ENCODE results near the gene SRGAP3.

Gene SRGAP3

GRCh38 chr3:9178697-9179096 lies 70.7 kb downstream of the SRGAP3 start:
- Histone ChIP-seq H3K4me1 (ENCODE audit: control insufficient read depth, insufficient read depth, low read length) (peaks cover 9% of the 10 kb centered on the region), H3K9me3 (ENCODE audit: control insufficient read depth, low read length) (no peaks in the 10 kb centered on the region), H3K36me3 (ENCODE audit: control insufficient read depth, insufficient read depth, low read length) (no peaks in the 10 kb centered on the region), H3K27me3 (ENCODE audit: control insufficient read depth, insufficient read depth, low read length) (no peaks in the 10 kb centered on the region), H3K4me3 (ENCODE audit: low read length) (no peak overlapping the region), H3K9ac (ENCODE audit: low read length) (no peak overlapping the region)

DNA sequence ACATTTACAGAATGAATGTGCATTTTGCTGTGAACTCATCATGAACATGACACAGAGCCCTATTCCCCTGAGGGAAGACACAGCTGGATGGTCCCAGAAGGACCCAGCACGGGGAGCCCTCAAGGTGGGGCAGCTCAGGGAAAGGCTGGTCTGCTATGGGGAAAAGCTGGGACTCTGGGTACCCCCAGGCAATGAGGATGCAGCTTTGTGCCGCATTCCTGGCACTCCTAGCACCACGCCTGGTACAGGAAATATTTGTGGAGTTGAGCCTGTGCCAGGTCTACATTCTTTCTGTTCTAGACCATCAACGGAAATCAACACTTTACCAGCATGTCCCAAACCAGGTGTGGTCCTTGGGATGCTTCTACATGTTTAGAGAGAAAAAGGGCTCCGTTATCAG lies 74.0 kb downstream of the SRGAP3 start:
- Histone ChIP-seq H3K9me3 (ENCODE audit: control insufficient read depth, low read length) (no peaks in the 10 kb centered on the region), H3K27me3 (ENCODE audit: control insufficient read depth, insufficient read depth, low read length) (no peaks in the 10 kb centered on the region), H3K9ac (ENCODE audit: low read length) (no peak overlapping the region), H3K36me3 (ENCODE audit: control insufficient read depth, insufficient read depth, low read length) (no peaks in the 10 kb centered on the region), H3K4me3 (ENCODE audit: low read length) (no peak overlapping the region), H3K4me1 (ENCODE audit: control insufficient read depth, insufficient read depth, low read length) (peaks cover 20% of the 10 kb centered on the region)

GRCh38 chr3:9173445-9173844 lies 76.0 kb downstream of the SRGAP3 start:
- Histone ChIP-seq H3K27me3 (ENCODE audit: control insufficient read depth, insufficient read depth, low read length) (no peaks in the 10 kb centered on the region), H3K9me3 (ENCODE audit: control insufficient read depth, low read length) (no peaks in the 10 kb centered on the region), H3K36me3 (ENCODE audit: control insufficient read depth, insufficient read depth, low read length) (no peaks in the 10 kb centered on the region), H3K4me1 (ENCODE audit: control insufficient read depth, insufficient read depth, low read length) (peaks cover 20% of the 10 kb centered on the region), H3K4me3 (ENCODE audit: low read length) (no peak overlapping the region), H3K9ac (ENCODE audit: low read length) (no peak overlapping the region)

DNA sequence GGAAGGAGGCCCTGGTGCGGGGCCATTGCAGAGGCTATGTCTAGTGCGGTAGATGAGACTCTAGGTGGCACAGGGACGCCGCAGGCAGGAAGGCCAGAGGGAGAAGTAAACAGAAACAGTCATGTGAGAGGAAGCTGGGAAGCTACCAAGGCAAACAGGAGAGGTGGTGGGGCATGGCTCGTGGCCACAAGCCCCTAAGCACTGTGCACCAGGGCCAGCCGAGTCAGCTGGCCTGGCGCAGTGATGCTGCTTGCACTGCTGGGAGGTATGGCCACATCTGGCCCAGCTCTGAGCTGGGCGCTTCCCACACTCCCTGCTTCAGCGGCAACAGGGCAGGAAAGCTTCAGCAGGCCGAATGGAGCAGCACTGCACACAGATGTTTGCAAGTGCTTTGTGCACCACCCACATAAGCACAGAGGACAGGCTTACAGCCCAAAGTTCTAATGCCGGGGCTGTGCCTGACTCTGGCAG lies 76.6 kb downstream of the SRGAP3 start:
- no peaks in the 10 kb centered on the region for H3K27me3 ChIP-seq (ENCODE audit: control insufficient read depth, insufficient read depth, low read length)
- H3K9ac ChIP-seq (ENCODE audit: low read length): no peak overlapping the region
- peaks cover 20% of the 10 kb centered on the region for H3K4me1 ChIP-seq (ENCODE audit: control insufficient read depth, insufficient read depth, low read length)
- H3K9me3 ChIP-seq (ENCODE audit: control insufficient read depth, low read length): no peaks in the 10 kb centered on the region
- no peak overlapping the region for H3K4me3 ChIP-seq (ENCODE audit: low read length)
- no peaks in the 10 kb centered on the region for H3K36me3 ChIP-seq (ENCODE audit: control insufficient read depth, insufficient read depth, low read length)

- Histone ChIP-seq H3K9me3 (ENCODE audit: control insufficient read depth, low read length) (no peaks in the 10 kb centered on the region), H3K4me3 (ENCODE audit: low read length) (no peak overlapping the region), H3K4me1 (ENCODE audit: control insufficient read depth, insufficient read depth, low read length) (peaks cover 20% of the 10 kb centered on the region), H3K27me3 (ENCODE audit: control insufficient read depth, insufficient read depth, low read length) (no peaks in the 10 kb centered on the region), H3K9ac (ENCODE audit: low read length) (no peak overlapping the region), H3K36me3 (ENCODE audit: control insufficient read depth, insufficient read depth, low read length) (no peaks in the 10 kb centered on the region)
Measured at GRCh38 chr3:9170851-9171160, 78.6 kb downstream of the SRGAP3 start.

DNA sequence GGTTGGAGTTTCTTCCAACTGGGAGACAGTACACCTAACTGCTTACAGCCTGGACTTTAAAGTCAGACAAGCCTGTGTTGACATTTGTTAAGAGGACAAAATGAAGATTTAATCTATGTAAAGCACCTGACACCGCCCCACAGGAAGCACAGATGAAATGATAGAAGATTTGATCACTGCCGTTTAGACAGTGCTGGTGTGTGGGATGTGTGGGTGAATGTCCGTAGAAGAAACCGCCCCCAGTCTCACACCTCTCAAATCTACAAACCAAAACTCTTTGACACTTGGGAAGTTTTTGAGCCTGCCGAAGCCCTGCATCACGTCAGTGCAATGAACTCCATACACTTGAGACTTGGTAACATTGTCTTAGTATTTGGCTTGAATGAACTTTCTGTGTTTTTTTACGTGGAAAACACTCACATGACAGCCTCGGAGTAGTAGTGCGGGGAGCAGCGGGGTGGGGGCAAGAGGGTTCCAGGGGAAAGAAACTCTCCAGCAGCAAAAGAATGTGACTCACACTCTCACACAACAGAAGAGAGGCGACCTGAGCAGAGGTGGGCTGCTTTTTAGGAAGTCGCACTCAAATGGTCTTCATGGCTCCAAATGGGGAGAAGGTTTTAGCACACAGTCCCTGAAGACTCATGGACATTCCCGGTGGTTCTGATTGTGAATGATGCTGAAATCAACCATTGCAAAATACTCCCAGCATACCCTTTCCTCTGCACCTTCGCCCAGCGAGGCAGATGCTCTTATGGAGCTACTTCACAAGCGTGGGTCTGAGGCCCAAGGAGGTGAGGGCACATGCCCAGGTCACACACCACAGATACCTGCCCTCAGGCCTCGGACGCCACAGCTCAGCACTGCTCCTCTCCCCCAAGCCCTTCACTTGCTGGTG lies 79.2 kb downstream of the SRGAP3 start:
- Histone ChIP-seq H3K4me1 (ENCODE audit: control insufficient read depth, insufficient read depth, low read length) (peaks cover 15% of the 10 kb centered on the region), H3K4me3 (ENCODE audit: low read length) (no peak overlapping the region), H3K9me3 (ENCODE audit: control insufficient read depth, low read length) (no peaks in the 10 kb centered on the region), H3K9ac (ENCODE audit: low read length) (no peak overlapping the region), H3K36me3 (ENCODE audit: control insufficient read depth, insufficient read depth, low read length) (no peaks in the 10 kb centered on the region), H3K27me3 (ENCODE audit: control insufficient read depth, insufficient read depth, low read length) (no peaks in the 10 kb centered on the region)

GRCh38 chr3:9169326-9169725 lies 80.1 kb downstream of the SRGAP3 start:
- H3K9ac ChIP-seq (ENCODE audit: low read length): no peak overlapping the region
- H3K4me1 ChIP-seq (ENCODE audit: control insufficient read depth, insufficient read depth, low read length): peaks cover 11% of the 10 kb centered on the region
- H3K4me3 ChIP-seq (ENCODE audit: low read length): no peak overlapping the region
- H3K36me3 ChIP-seq (ENCODE audit: control insufficient read depth, insufficient read depth, low read length): no peaks in the 10 kb centered on the region
- no peaks in the 10 kb centered on the region for H3K27me3 ChIP-seq (ENCODE audit: control insufficient read depth, insufficient read depth, low read length)
- no peaks in the 10 kb centered on the region for H3K9me3 ChIP-seq (ENCODE audit: control insufficient read depth, low read length)

DNA sequence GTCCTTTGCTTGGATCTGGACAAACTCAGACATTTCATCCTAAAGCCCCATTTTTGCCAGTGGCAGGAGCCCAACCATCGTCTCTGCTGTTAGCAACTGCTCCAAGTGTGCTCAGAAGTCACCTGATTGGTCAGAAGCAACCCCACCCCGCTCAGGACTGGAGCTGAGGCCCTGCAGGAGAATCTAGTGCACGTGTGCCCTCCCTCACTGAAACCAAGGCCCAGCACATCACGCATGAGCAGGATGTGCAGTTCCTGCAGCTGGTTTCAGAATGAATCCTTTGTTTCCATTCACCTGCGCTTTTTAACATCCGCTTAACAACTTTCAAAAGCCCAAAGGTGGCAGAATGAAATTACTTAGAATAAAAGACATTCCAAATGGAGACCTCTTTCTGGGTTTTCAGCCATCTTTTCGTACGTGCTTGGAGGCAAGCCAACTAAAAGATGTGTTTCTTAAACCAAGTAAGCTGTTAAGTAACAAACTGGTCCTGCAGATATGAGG lies 81.2 kb downstream of the SRGAP3 start:
- Histone ChIP-seq H3K9me3 (ENCODE audit: control insufficient read depth, low read length) (no peaks in the 10 kb centered on the region), H3K4me1 (ENCODE audit: control insufficient read depth, insufficient read depth, low read length) (peaks cover 11% of the 10 kb centered on the region), H3K36me3 (ENCODE audit: control insufficient read depth, insufficient read depth, low read length) (no peaks in the 10 kb centered on the region), H3K9ac (ENCODE audit: low read length) (no peak overlapping the region), H3K4me3 (ENCODE audit: low read length) (no peak overlapping the region), H3K27me3 (ENCODE audit: control insufficient read depth, insufficient read depth, low read length) (no peaks in the 10 kb centered on the region)

- no peaks in the 10 kb centered on the region for H3K9me3 ChIP-seq (ENCODE audit: control insufficient read depth, low read length)
- no peak overlapping the region for H3K4me3 ChIP-seq (ENCODE audit: low read length)
- H3K9ac ChIP-seq (ENCODE audit: low read length): no peak overlapping the region
- peaks cover under 1% of the 10 kb centered on the region for H3K4me1 ChIP-seq (ENCODE audit: control insufficient read depth, insufficient read depth, low read length)
- no peaks in the 10 kb centered on the region for H3K27me3 ChIP-seq (ENCODE audit: control insufficient read depth, insufficient read depth, low read length)
- no peaks in the 10 kb centered on the region for H3K36me3 ChIP-seq (ENCODE audit: control insufficient read depth, insufficient read depth, low read length)
Measured at GRCh38 chr3:9167222-9167621, 82.2 kb downstream of the SRGAP3 start.

GRCh38 chr3:9165421-9165820 lies 84.0 kb downstream of the SRGAP3 start:
- Histone ChIP-seq H3K27me3 (ENCODE audit: control insufficient read depth, insufficient read depth, low read length) (no peaks in the 10 kb centered on the region), H3K4me3 (ENCODE audit: low read length) (no peak overlapping the region), H3K4me1 (ENCODE audit: control insufficient read depth, insufficient read depth, low read length) (no peaks in the 10 kb centered on the region), H3K36me3 (ENCODE audit: control insufficient read depth, insufficient read depth, low read length) (no peaks in the 10 kb centered on the region), H3K9me3 (ENCODE audit: control insufficient read depth, low read length) (no peaks in the 10 kb centered on the region), H3K9ac (ENCODE audit: low read length) (no peak overlapping the region)

GRCh38 chr3:9163289-9163688 lies 86.2 kb downstream of the SRGAP3 start:
- Histone ChIP-seq H3K4me3 (ENCODE audit: low read length) (no peak overlapping the region), H3K9ac (ENCODE audit: low read length) (no peak overlapping the region)

GRCh38 chr3:9161811-9162210 lies 87.6 kb downstream of the SRGAP3 start:
- Histone ChIP-seq H3K36me3 (ENCODE audit: control insufficient read depth, insufficient read depth, low read length) (no peaks in the 10 kb centered on the region), H3K9ac (ENCODE audit: low read length) (no peak overlapping the region), H3K27me3 (ENCODE audit: control insufficient read depth, insufficient read depth, low read length) (no peaks in the 10 kb centered on the region), H3K4me3 (ENCODE audit: low read length) (no peak overlapping the region), H3K9me3 (ENCODE audit: control insufficient read depth, low read length) (no peaks in the 10 kb centered on the region), H3K4me1 (ENCODE audit: control insufficient read depth, insufficient read depth, low read length) (no peaks in the 10 kb centered on the region)

More at GRCh38 chr3:9163289-9163688, 86.2 kb downstream of the SRGAP3 start:
- H3K9me3 ChIP-seq (ENCODE audit: control insufficient read depth, low read length): no peaks in the 10 kb centered on the region
- H3K27me3 ChIP-seq (ENCODE audit: control insufficient read depth, insufficient read depth, low read length): no peaks in the 10 kb centered on the region
- no peaks in the 10 kb centered on the region for H3K36me3 ChIP-seq (ENCODE audit: control insufficient read depth, insufficient read depth, low read length)
- H3K4me1 ChIP-seq (ENCODE audit: control insufficient read depth, insufficient read depth, low read length): no peaks in the 10 kb centered on the region

Data from mucosa of stomach (tissue), 1 donor.